Kasumi-1 (cell line): Measurements from ENCODE around the gene C2orf92.
A peak's percentile ranks its signal among the peaks of the same experiment; 100 is the strongest.
"Not testable (repeated sequence)": the region's sequence is repeated elsewhere in the genome, so short reads cannot be mapped to it uniquely, and the experiment has no call there.

ENCODE experiments used
- DNase-seq, 2 experiments: peaks; one replicate each; lab custom pipeline; 2025; lab: John Stamatoyannopoulos, UW

The C2orf92 gene

GRCh38 chr2:97660044-97660774 lies 9.3 kb upstream of the C2orf92 start:
- peak; percentile 52 to 63 for DNase-seq

DNA sequence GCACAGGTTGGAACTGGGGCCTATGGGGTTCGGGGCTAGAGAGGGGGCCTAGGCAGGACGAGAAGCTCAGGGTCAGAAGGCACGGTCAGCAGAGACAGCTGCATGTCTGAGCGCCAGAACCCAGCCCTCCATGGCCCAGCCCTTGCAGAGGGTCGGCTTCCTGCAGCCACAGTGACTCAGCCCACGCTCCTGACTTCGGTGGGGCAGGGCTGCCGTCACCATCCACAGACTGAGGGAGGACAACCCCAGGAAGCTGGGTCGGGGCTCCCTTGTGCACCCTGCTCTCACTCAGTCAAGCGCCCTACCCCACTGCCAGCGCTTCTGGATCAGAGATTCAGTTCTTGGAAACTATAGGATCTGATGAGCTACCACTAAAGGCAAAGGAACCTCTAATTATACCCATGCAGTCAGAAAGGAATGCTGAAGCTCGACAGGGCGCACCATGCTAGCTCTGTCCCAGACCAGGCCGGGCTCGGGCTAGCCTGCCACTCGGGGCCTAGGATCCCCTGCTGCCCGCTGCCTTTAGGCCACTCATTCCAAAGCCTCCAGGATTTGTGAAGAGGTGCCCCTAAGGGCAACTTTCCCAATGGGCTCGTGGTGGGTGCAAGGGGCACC lies 8.6 kb upstream of the C2orf92 start:
- DNase-seq, result no peak

DNA sequence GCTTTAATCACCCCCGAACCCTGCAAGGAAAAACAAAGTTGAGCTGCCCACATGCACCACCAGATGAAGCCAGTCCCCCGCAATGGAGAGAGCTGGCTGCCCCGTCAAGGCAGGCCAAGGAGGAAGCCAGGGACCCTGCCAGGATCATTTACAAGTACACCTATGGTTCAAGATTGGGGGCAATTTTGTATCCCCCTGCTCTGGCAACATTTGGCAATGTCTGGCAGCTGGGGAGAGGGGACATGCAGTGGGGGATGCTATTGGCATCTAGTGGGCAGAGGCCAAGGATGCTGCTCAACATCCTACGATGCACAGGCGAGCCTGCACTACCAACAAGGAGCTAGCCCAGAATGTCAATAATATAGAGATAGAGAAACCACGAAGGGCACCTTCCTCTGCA lies 7.6 kb upstream of the C2orf92 start:
- DNase-seq, result no peak

DNA sequence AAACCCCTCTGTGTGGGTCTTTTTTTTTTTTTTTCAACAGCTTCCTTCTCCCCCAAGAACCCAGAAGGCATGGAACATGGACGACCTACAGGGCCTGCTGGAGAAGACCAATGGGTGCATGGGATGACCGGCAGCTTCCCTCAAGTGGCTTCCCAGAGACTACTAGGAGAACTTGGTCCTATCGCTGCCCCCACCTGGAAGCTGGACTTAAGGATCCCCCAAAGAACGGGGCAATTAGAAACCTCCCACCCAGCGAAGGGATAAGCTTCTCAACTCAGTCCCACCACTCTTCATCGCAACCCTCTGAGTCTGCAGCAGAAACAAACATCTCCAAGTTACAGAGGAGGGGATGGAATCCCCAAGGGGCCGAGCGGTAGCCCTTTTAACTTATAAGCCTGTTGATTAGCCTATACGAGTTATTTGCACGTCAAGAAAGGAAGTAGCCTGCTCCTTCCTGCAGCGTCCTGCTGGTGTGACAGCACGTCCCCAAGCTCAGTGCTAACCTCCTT lies 7.1 kb upstream of the C2orf92 start:
- DNase-seq, result no peak

DNA sequence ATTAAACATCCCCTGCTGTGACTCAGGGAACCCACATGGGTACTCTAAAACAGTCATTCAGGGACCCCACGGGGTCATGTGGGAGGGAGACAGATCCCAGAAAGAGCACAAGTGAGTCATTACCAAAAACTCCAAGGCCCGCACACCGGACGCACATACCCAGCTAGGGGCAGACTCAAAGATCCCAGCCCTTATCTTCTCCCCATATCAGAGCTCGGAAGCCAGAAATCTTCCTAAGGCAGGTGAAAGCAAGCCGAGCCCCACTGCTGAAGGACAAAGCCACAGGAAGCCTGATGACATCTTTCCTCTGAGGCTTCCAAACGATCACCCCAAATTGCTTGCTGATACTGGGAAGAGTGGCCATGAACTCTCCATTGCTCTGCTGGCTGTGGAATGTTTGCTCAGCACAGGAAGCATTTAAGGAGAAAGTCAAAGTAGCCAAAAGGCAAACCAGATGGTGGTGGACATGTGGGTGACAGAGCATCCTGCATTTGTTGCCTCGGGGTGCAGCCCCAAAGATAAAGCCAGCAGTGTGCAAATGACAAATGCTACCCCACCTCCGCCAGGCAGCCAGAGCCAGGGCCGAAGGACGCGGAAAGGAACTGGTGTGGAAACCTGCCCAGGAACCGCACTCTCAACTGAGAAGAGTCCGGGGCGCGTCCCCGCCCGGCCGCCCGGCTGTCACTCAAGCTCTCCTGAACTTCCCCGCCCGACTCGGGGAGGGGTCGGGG lies 6.5 kb upstream of the C2orf92 start:
- peak; percentile 57 to 58 for DNase-seq

GRCh38 chr2:97663626-97663961 lies 5.9 kb upstream of the C2orf92 start:
- no peak for DNase-seq

- peak; percentile 99 to 100 for DNase-seq
Observed at GRCh38 chr2:97663962-97664635, 5.4 kb upstream of the C2orf92 start, which contains the start of gene ACTR1B. Gene ACTR1B (minus strand): TSS chr2:97664044. CDS start chr2:97663890, 154 bp downstream.

DNA sequence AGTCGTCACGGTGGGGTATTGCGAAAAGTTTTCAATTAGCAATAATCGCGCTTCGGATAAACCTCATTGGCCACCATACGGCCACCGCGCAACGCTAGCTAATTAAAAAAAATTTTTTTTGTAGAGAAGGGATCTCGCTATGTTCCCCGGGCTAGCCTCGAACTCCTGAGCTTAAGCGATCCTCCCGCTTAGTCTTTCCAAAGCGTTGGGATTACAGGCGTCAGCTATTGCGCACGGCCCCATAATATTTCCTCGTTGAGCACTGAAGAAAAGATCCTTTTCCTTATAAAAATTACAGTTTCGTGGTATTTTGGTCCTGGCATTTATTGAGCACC lies 4.9 kb upstream of the C2orf92 start:
- DNase-seq, result peak; percentile 73 to 75

- no peak for DNase-seq
Observed at GRCh38 chr2:97670471-97670870, 958 bp downstream of the C2orf92 start.

DNA sequence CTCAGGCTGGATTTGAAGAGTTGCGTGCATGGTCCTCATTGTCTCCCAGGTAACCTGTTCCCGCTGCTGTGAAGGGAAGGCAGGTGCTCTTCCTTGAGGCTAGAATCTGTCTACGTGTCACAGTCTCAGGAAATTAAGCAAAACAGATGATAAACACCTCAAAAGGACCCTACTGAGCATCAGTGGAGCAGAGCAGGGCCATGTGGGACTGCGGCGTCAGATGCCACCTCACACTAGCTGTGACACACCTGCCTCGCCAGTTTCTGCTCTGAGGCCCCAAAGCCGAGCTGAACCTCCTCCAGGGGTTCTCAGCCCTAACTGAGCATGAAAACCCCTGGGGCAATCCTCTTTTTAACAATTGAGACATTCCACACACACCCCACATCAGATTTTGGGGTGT lies 2.0 kb downstream of the C2orf92 start:
- no peak for DNase-seq

DNA sequence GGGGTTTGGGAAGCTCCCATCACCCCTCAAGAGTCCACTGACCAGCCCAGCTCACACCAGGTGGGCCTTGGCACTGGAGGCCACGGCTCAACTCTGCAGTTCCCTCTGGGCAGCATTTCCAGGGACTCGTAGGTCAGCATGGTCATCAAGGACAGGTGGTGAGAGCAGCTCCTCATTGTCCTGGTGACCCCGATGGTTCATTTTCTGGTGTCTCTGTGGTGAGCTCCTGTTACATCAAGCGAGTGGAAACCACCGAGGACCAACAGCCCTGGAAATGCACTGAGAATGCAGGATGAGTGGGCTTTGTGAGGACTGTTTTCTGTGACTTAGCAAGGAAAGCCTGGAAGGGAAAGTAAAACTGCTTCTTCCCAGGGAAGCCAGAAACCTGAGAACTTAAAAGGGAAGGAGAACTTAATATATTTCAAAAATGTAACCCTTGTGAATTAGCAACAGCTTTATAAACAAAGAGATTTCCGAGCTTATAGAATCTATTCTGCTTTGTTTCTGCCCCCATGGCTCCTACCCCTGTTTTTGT lies 3.2 kb downstream of the C2orf92 start:
- DNase-seq, result not testable (repeated sequence)

DNA sequence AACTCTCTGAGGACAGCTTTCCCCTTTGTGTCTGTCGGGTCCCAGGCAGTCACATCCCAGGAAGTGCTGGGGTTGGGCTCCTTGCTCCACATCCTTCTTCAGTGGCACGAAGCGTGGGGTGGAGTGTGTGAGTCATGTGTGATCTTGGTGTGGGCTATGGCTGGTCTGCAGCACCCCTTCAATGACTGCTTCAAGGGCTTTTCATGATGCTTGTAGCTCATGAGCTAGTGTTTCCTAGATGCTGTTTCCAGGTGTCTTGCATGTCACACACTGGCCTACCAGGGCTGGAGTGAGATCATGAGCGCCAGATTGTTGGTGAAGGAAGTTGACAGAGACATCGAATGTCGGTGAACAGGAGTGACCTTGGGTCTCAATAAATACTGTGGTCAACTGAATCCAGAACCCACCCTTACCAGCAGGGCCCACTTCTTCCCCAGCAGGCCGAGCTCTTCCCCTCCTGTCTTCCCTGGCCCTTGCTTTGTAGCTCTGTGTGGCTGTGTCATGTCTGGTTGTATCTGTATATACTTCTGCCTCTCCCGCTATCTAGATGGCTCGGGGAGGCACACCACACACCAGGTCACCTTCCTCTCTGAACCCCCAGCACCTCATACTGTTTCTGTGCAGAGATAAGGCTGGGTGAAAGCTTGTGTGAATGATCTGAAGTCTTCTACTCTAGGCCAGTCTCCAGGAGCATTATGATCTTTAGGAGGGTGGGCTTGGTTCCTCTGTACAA lies 3.8 kb downstream of the C2orf92 start:
- DNase-seq, result no peak

DNA sequence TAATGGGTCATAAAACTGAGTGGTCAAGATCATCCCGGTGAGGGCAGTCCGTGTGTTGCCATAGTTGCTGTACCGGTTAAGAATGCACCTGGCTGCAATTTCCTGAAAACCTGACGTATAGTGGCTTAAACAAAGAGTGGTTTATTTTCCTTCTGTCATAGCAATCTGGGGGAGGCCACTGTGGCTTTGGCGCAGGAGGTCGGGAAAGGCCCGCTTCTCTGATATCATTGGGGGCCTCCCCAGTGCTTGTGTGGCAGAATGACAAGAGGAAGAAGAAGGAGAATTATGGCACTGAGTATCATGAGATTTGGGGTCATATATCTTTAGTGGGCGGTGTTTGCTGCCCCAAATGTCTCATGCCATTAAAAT lies 4.4 kb downstream of the C2orf92 start:
- DNase-seq, result no peak

- no peak for DNase-seq
Observed at GRCh38 chr2:97675430-97676113, 6.1 kb downstream of the C2orf92 start.

- DNase-seq, result no peak
Observed at GRCh38 chr2:97676620-97677019, 7.1 kb downstream of the C2orf92 start.

GRCh38 chr2:97677480-97677879 lies 8.0 kb downstream of the C2orf92 start:
- DNase-seq, result no peak

GRCh38 chr2:97678298-97678697 lies 8.8 kb downstream of the C2orf92 start:
- DNase-seq, result no peak

GRCh38 chr2:97687235-97687634 lies 17.7 kb downstream of the C2orf92 start:
- DNase-seq, result not testable (repeated sequence)

GRCh38 chr2:97688062-97688827 lies 18.7 kb downstream of the C2orf92 start:
- DNase-seq, result no peak

GRCh38 chr2:97691166-97691565 lies 21.7 kb downstream of the C2orf92 start:
- no peak for DNase-seq
